ENCODE data around the gene UCP2.
"Not testable (repeated sequence)": the region's sequence is repeated elsewhere in the genome, so short reads cannot be mapped to it uniquely, and the experiment has no call there.

The UCP2 gene

GRCh38 chr11:73996161-73996747, 13.6 kb upstream of the UCP2 start:
- no peak for DNase-seq (ENCODE audit: low read depth in 4 of 4, low spot score in 1 of 4)

- DNase-seq (ENCODE audit: low read depth in 4 of 4, low spot score in 1 of 4) = no peak
Observed at GRCh38 chr11:73995731-73996130, 13.1 kb upstream of the UCP2 start.

GRCh38 chr11:73995247-73995646, 12.6 kb upstream of the UCP2 start:
- DNase-seq (ENCODE audit: low read depth in 4 of 4, low spot score in 1 of 4) = no peak

GRCh38 chr11:73991471-73992006, 8.9 kb upstream of the UCP2 start:
- DNase-seq (ENCODE audit: low read depth in 4 of 4, low spot score in 1 of 4) = no peak

- DNase-seq (ENCODE audit: low read depth in 4 of 4, low spot score in 1 of 4) = no peak
Observed at GRCh38 chr11:73990730-73991129, 8.1 kb upstream of the UCP2 start.

GRCh38 chr11:73989156-73989555, 6.5 kb upstream of the UCP2 start:
- DNase-seq (ENCODE audit: low read depth in 4 of 4, low spot score in 1 of 4) = no peak

GRCh38 chr11:73988227-73988626, 5.6 kb upstream of the UCP2 start:
- DNase-seq (ENCODE audit: low read depth in 4 of 4, low spot score in 1 of 4) = no peak

- not testable (repeated sequence) for DNase-seq (ENCODE audit: low read depth in 4 of 4, low spot score in 1 of 4)
Observed at GRCh38 chr11:73985661-73986060, 3.0 kb upstream of the UCP2 start.

GRCh38 chr11:73983741-73984538, 1.3 kb upstream of the UCP2 start:
- no peak for DNase-seq (ENCODE audit: low read depth in 4 of 4, low spot score in 1 of 4)

- DNase-seq (ENCODE audit: low read depth in 4 of 4, low spot score in 1 of 4) = peak; percentile 73 to 92 (median 83)
Observed at GRCh38 chr11:73982990-73983740, 522 bp upstream of the UCP2 start.

GRCh38 chr11:73981051-73981805, 1.4 kb downstream of the UCP2 start:
- DNase-seq (ENCODE audit: low read depth in 4 of 4, low spot score in 1 of 4) = no peak

GRCh38 chr11:73980001-73980961, 2.4 kb downstream of the UCP2 start:
- DNase-seq (ENCODE audit: low read depth in 4 of 4, low spot score in 1 of 4) = peak in 2 of 4 experiments; percentile 36 to 57

- no peak for DNase-seq (ENCODE audit: low read depth in 4 of 4, low spot score in 1 of 4)
Observed at GRCh38 chr11:73978576-73979086, 4.0 kb downstream of the UCP2 start.

- no peak for DNase-seq (ENCODE audit: low read depth in 4 of 4, low spot score in 1 of 4)
Observed at GRCh38 chr11:73977856-73978519, 4.7 kb downstream of the UCP2 start.

- no peak for DNase-seq (ENCODE audit: low read depth in 4 of 4, low spot score in 1 of 4)
Observed at GRCh38 chr11:73976451-73977151, 6.0 kb downstream of the UCP2 start.

GRCh38 chr11:73975479-73975757, 7.2 kb downstream of the UCP2 start:
- DNase-seq (ENCODE audit: low read depth in 4 of 4, low spot score in 1 of 4) = no peak

- DNase-seq (ENCODE audit: low read depth in 4 of 4, low spot score in 1 of 4) = no peak
Observed at GRCh38 chr11:73974604-73975478, 7.8 kb downstream of the UCP2 start.
